Testis (tissue), 2 donors: ENCODE results near the gene SLC17A9.

Experiments
- CTCF ChIP-seq, 3 experiments: fragments of 450-650 bp in 2 of 3; fragments of 200-600 bp in 1 of 3; sonication (generic) in 1 of 3; IDR thresholded peaks; one replicate each; pipeline ENCODE4 v1.5.1; 2016 to 2019; ENCODE audit warnings: antibody characterized with exemption in 3 of 3, mild to moderate bottlenecking in 2 of 3, moderate library complexity in 1 of 3
- POLR2A ChIP-seq: fragments of 450-650 bp; IDR thresholded peaks from one replicate; pipeline ENCODE4 v1.6.1; 2017; ENCODE audit warnings: antibody characterized with exemption, mild to moderate bottlenecking, moderate library complexity

GRCh38 chr20:62951143-62951895, 1.2 kb upstream of the SLC17A9 start:
- TF ChIP-seq CTCF (IDR thresholded peaks at IDR 0.05) = no peak
- TF ChIP-seq POLR2A = no peak
